HUES48 (cell line): ENCODE results near the gene RAB3IP.

Experiments
- H3K27ac ChIP-seq: one replicate; pipeline ENCODE4 v1.7.0; 2013; ENCODE audit warnings: low read depth, low read length, inconsistent platforms
- H3K27me3 ChIP-seq: 2 replicates; pipeline ENCODE4 v1.6.1; 2013; ENCODE audit warnings: mild to moderate bottlenecking, low read length; ENCODE audit not compliant: control insufficient read depth, insufficient read depth
- H3K36me3 ChIP-seq: 2 replicates; pipeline ENCODE4 v1.6.1; 2013; ENCODE audit warnings: low read length; ENCODE audit not compliant: control insufficient read depth, insufficient read depth
- H3K4me1 ChIP-seq: 2 replicates; pipeline ENCODE4 v1.6.1; 2013; ENCODE audit warnings: mild to moderate bottlenecking, low read length; ENCODE audit not compliant: control insufficient read depth, insufficient read depth
- H3K4me3 ChIP-seq: 2 replicates; pipeline ENCODE4 v1.5.1; 2013; ENCODE audit warnings: mild to moderate bottlenecking, low read depth, low read length
- H3K9ac ChIP-seq: 2 replicates; pipeline ENCODE4 v1.6.1; 2013; ENCODE audit warnings: mild to moderate bottlenecking, low read depth, low read length, moderate library complexity
- H3K9me3 ChIP-seq: 2 replicates; pipeline ENCODE4 v1.6.1; 2013; ENCODE audit warnings: low read length; ENCODE audit not compliant: control insufficient read depth, insufficient read depth

The RAB3IP gene

DNA sequence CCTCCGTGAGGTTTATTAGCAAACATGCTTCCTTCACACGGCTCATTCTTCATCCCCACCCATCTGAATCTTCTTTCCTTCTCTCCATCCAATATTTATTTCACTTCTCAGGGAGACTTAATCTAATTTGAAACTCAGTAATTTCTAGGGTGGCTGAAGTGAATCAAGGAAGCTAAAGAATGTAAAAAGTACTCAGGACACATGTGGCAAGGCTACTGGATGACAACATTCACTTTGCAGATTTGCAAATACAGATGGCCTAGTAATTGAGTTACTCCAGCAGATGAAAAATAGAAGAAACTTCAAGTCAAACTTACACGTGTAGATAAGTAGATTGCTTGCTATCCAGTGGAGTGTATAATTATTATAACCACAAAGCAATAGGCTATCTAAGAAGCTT, 24.1 kb upstream of the RAB3IP start:
- no peak overlapping the region for H3K4me3 ChIP-seq
- H3K27me3 ChIP-seq: no peaks in the 10 kb centered on the region
- peaks cover 4% of the 10 kb centered on the region; the same call in 1 of the 2 replicates for H3K4me1 ChIP-seq
- H3K9ac ChIP-seq: no peak overlapping the region
- no peak overlapping the region for H3K27ac ChIP-seq
- no peaks in the 10 kb centered on the region for H3K9me3 ChIP-seq
- H3K36me3 ChIP-seq: no peaks in the 10 kb centered on the region

DNA sequence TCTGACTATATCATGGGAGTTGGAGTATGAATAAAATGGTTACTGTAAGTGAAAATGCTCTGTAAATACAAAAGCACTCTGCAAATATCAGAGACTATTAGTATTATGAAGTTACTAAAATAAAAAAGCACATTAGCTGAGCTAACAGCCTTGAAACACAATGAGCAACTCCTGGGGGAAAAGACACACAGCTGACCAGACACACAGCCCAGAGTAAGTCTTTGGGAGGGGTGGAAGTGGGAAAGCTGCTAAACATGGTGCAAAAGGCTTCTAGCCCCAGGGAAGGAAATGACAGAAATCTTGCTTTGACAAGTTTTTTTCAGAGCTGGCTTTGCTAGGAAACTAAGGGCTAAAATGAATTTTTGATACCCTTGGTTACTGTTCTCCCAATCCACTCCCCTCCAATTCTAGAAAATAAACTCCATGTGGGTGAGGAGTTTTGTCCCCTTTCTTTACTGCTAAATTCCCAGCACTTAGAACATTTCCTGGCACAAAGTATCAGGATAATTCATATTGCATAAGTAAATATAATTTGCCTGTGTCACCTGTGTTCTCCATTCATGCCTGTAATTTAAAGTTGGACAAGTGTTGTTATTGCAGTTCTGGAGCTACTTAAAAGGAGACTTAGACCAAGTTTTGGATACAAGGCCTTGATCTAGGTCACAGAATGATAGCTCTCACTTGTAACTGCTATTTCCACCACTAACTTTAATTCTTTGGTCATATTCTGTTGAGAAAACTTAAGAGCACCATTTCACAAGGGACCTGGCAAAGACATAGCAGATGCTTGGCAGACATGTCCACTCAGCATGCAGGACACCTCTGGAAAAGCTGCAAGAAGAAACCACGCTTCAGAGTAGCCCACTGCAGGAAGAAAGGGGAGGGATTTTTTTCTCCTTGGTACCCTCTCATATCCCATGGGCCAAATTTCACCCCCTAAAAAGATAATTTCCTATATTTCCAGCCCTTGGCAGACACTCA, 19.0 kb upstream of the RAB3IP start:
- no peak overlapping the region for H3K9ac ChIP-seq
- H3K4me3 ChIP-seq: no peak overlapping the region
- H3K9me3 ChIP-seq: no peaks in the 10 kb centered on the region
- H3K4me1 ChIP-seq: peaks cover 4% of the 10 kb centered on the region; the same call in 1 of the 2 replicates
- no peaks in the 10 kb centered on the region for H3K27me3 ChIP-seq
- no peak overlapping the region for H3K27ac ChIP-seq
- no peaks in the 10 kb centered on the region for H3K36me3 ChIP-seq

- no peaks in the 10 kb centered on the region for H3K27me3 ChIP-seq
- H3K4me1 ChIP-seq: no peaks in the 10 kb centered on the region
Observed at GRCh38 chr12:69720750-69721149, 17.9 kb upstream of the RAB3IP start.

GRCh38 chr12:69726922-69727321, 11.7 kb upstream of the RAB3IP start:
- Histone ChIP-seq H3K9me3 (no peaks in the 10 kb centered on the region), H3K9ac (no peak overlapping the region), H3K4me1 (no peaks in the 10 kb centered on the region), H3K27ac (no peak overlapping the region), H3K27me3 (no peaks in the 10 kb centered on the region), H3K4me3 (no peak overlapping the region), H3K36me3 (no peaks in the 10 kb centered on the region)

More at GRCh38 chr12:69720750-69721149, 17.9 kb upstream of the RAB3IP start:
- Histone ChIP-seq H3K9ac (no peak overlapping the region), H3K4me3 (no peak overlapping the region), H3K9me3 (no peaks in the 10 kb centered on the region), H3K36me3 (no peaks in the 10 kb centered on the region), H3K27ac (no peak overlapping the region)

DNA sequence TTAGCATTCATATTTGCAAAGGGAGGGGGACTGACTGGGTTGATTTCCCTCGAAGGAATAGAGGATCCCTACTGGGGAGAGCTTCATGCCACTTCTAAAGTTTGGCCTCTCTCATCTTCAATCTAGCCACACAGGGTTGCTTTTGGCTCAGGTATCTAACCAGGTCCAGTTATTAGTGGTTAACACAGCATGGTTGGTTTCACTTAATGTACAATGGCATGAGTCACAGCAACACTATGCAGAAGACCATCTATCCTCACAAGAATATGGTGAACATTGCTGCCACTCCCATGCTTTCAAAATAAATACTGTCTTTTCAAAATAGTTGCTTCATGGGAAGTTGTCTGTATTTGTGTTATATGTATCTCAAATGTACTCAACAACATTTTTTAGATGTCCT, 6.6 kb upstream of the RAB3IP start:
- Histone ChIP-seq H3K4me1 (no peaks in the 10 kb centered on the region), H3K9me3 (no peaks in the 10 kb centered on the region), H3K27ac (no peak overlapping the region), H3K27me3 (peaks cover 5% of the 10 kb centered on the region), H3K36me3 (no peaks in the 10 kb centered on the region), H3K4me3 (no peak overlapping the region), H3K9ac (no peak overlapping the region)

DNA sequence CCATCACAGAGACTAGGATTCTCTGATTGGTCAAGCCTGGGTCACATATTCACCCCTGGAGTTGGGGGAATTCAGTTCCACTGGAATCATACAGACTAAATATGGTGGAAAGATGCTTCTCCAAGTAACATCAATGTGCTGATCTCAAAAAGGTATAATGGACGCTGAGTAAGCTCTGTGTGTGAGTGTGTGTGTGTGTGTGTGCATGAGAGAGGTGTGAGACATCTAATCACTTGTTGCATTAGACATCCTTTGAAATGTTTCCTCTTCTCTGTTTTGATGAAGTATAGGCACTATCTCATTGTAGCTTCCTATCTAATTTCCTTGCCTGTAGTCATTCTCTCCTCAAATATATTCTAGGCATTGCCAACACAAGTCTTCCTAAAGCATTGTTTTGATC, 5.0 kb upstream of the RAB3IP start:
- Histone ChIP-seq H3K36me3 (no peaks in the 10 kb centered on the region), H3K9me3 (no peaks in the 10 kb centered on the region), H3K9ac (no peak overlapping the region), H3K4me3 (no peak overlapping the region), H3K4me1 (no peaks in the 10 kb centered on the region), H3K27ac (no peak overlapping the region), H3K27me3 (peaks cover 18% of the 10 kb centered on the region)

DNA sequence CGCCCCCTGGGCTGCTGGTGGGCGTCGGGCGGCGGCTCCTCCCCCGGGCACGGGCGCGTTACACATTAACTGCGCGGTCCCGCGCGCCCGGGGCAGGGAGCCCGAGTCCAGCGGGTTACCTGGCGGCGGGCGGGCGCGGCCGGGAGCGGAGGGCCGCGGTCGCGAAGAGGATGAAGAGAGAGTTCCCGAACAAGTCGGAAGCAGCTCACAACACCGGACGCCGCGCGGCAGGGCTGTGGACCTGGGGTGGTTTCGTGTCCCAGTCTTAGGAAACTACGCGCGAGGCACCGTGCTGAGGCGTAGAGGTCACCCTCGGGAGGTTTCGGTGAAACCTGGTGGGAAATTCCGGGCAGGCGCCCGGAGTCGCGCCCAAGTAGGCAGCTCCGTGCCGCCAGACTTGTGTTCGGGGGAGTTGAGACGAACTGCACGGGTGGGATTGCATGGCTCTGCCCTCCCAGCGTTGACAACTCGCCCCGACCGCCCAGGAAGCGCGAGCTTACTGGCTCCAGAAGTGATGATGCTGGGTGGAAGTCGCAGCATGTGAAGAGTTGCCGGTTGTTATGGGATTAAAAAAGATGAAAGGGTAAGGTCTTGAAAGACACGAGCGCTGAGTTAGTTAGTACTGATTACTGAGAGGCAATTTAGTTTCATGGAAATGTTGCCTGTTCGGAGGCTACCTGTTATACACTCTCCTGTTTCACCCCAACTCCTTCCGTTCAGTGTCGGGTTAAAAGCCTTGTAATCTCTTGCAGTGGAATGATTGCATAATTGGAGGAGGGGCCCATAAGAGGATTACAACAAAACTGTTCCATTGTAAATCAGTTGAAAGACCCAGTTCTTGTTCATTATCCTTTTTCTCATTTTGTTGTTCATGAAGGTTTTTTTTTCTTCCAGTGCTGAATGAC, 879 bp downstream of the RAB3IP start:
- Histone ChIP-seq H3K27ac (peak overlapping the region; percentile 68), H3K4me3 (peak overlapping the region; percentile 79), H3K36me3 (no peaks in the 10 kb centered on the region), H3K27me3 (peaks cover 41% of the 10 kb centered on the region), H3K9me3 (no peaks in the 10 kb centered on the region), H3K9ac (peak overlapping the region; percentile 18; the same call in 1 of the 2 replicates), H3K4me1 (peaks cover 8% of the 10 kb centered on the region; the same call in 1 of the 2 replicates)

- Histone ChIP-seq H3K4me1 (peaks cover 8% of the 10 kb centered on the region; the same call in 1 of the 2 replicates), H3K9me3 (peaks cover 8% of the 10 kb centered on the region), H3K4me3 (no peak overlapping the region), H3K9ac (no peak overlapping the region), H3K27ac (no peak overlapping the region), H3K27me3 (peaks cover 22% of the 10 kb centered on the region), H3K36me3 (0 out of 2 replicates have a peak, but pooled peaks cover 2% of the 10 kb centered on the region)
Observed at GRCh38 chr12:69744109-69744508, 5.4 kb downstream of the RAB3IP start.

DNA sequence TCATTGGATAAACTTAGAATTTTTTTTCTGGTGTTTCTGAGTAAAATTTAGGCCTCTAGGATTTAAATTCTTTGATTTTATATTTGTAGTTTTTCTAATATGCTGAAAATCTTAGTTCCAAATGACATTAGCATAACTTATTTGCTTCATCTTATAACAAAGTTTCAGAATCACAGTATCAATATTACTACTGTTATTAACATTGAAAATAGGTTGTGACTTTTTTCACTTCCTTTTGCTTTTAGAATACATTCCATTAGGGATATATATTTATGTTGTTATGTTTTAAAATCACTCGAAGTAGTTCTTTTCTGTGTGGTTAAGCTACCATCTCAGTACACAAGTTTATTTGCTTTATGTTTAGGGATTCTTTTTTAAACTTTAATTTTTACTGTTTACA, 12.8 kb downstream of the RAB3IP start:
- no peaks in the 10 kb centered on the region for H3K4me1 ChIP-seq
- H3K27me3 ChIP-seq: no peaks in the 10 kb centered on the region
- H3K9me3 ChIP-seq: peaks cover 13% of the 10 kb centered on the region
- H3K4me3 ChIP-seq: no peak overlapping the region
- H3K27ac ChIP-seq: no peak overlapping the region
- H3K36me3 ChIP-seq: peaks cover 15% of the 10 kb centered on the region
- no peak overlapping the region for H3K9ac ChIP-seq

DNA sequence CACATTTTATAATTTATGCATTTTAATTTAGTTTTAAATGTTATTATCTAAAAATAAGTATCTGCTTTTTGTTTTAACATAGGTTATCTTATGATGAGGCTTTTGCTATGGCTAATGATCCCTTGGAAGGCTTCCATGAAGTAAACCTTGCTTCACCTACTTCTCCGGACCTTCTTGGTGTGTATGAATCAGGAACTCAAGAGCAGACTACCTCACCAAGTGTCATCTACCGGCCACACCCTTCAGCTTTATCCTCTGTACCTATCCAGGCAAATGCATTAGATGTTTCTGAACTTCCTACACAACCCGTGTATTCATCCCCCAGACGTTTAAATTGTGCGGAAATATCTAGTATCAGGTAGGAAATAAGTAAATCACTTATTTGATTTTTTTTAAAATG, 16.6 kb downstream of the RAB3IP start:
- Histone ChIP-seq H3K9me3 (peaks cover 13% of the 10 kb centered on the region), H3K4me1 (no peaks in the 10 kb centered on the region), H3K36me3 (peaks cover 34% of the 10 kb centered on the region), H3K4me3 (no peak overlapping the region), H3K27ac (no peak overlapping the region), H3K9ac (no peak overlapping the region), H3K27me3 (no peaks in the 10 kb centered on the region)
